B cell (primary cell): Measurements from ENCODE around the gene SPEG. TPM values are rescaled to one million over a fixed set of nuclear protein-coding genes. Genes with fewer than 3 reads are reported as not detected.

ENCODE experiments used
- ATAC-seq: fragments of 200-7000 bp; cut with Tn5 transposase; one replicate; pipeline ENCODE4 v1.10.0; 2021; ENCODE audit warnings: low read depth, mild to moderate bottlenecking, moderate number of reproducible peaks, moderate library complexity
- CTCF ChIA-PET: fragments of 350-600 bp; sonication (Branson Sonifier 250); formaldehyde crosslinking; loops from one replicate; lab custom pipeline; 2021; ENCODE audit warnings: antibody characterized with exemption, inconsistent platforms; lab: Charles Lee
- POLR2A ChIA-PET: fragments of 350-600 bp; sonication (Branson Sonifier 250); formaldehyde crosslinking; loops from one replicate; lab custom pipeline; 2021; ENCODE audit warnings: antibody characterized with exemption; lab: Charles Lee
- DNase-seq: peaks from one replicate; pipeline ENCODE4 v3.0.0; 2013
- H2AFZ ChIP-seq: 2 replicates; pipeline ENCODE4 v1.6.1; 2012; ENCODE audit warnings: mild to moderate bottlenecking, low read depth, low read length; ENCODE audit not compliant: insufficient read depth, poor library complexity, severe bottlenecking
- H3K27ac ChIP-seq, 2 donors: 1 replicate in 1 of 2; 2 replicates in 1 of 2; pipeline ENCODE4 v1.5.1; 2012 to 2013; ENCODE audit warnings: low read length in 2 of 2, mild to moderate bottlenecking in 2 of 2, moderate library complexity in 1 of 2
- H3K27me3 ChIP-seq, 4 experiments: fragments of 200-600 bp in 1 of 4; sonication (generic) in 1 of 4; replicated peaks in 1 of 4; 1 replicate in 2 of 4; 2 replicates in 2 of 4; pipeline versions ENCODE4 v1.6.1 to v1.7.0; 2013 to 2016; ENCODE audit warnings: low read length in 3 of 4, mild to moderate bottlenecking in 2 of 4, mixed read lengths in 1 of 4, moderate library complexity in 1 of 4; ENCODE audit not compliant: insufficient read depth in 4 of 4, control insufficient read depth in 3 of 4; ENCODE audit errors: control extremely low read depth in 1 of 4
- H3K36me3 ChIP-seq, 2 experiments: replicated peaks in 1 of 2; 1 replicate in 1 of 2; 2 replicates in 1 of 2; pipeline versions ENCODE4 v1.6.1 to v1.7.1; 2013; ENCODE audit warnings: low read length in 1 of 2; ENCODE audit not compliant: insufficient read depth in 2 of 2, control insufficient read depth in 1 of 2; ENCODE audit errors: control extremely low read depth in 1 of 2, extremely low read depth in 1 of 2
- H3K4me1 ChIP-seq, 2 donors: fragments of 200-600 bp in 1 of 2; sonication (generic) in 1 of 2; 1 replicate in 1 of 2; 2 replicates in 1 of 2; pipeline versions ENCODE4 v1.5.1 to v1.6.1; 2013 to 2017; ENCODE audit warnings: low read length in 2 of 2; ENCODE audit not compliant: control insufficient read depth in 2 of 2, insufficient read depth in 2 of 2
- H3K4me2 ChIP-seq: replicated peaks from 2 replicates; pipeline ENCODE3; 2012; ENCODE audit warnings: mild to moderate bottlenecking, low read depth, low read length; ENCODE audit not compliant: poor library complexity, severe bottlenecking
- H3K4me3 ChIP-seq, 5 experiments: fragments of 200-600 bp in 1 of 5; sonication (generic) in 1 of 5; 1 replicate in 3 of 5; 2 replicates in 2 of 5; pipeline versions ENCODE4 v1.5.1 to v1.7.0; 2011 to 2016; ENCODE audit warnings: low read length in 4 of 5, mild to moderate bottlenecking in 4 of 5, low read depth in 2 of 5, control low read depth in 1 of 5, moderate library complexity in 1 of 5; ENCODE audit not compliant: insufficient read depth in 1 of 5; ENCODE audit errors: control extremely low read depth in 1 of 5, extremely low read depth in 1 of 5
- H3K79me2 ChIP-seq: fragments of 200-600 bp; sonication (generic); one replicate; pipeline ENCODE4 v1.6.0; 2016; ENCODE audit warnings: low read length; ENCODE audit not compliant: control insufficient read depth, insufficient read depth
- H3K9ac ChIP-seq: fragments of 200-600 bp; sonication (generic); 2 replicates; pipeline ENCODE4 v1.6.1; 2017; ENCODE audit warnings: mild to moderate bottlenecking, low read length, moderate library complexity
- H3K9me3 ChIP-seq, 3 donors: one replicate each; pipeline versions ENCODE4 v1.6.1 to v1.7.1; 2013; ENCODE audit warnings: low read length in 2 of 3; ENCODE audit not compliant: control insufficient read depth in 2 of 3, insufficient read depth in 1 of 3; ENCODE audit errors: control extremely low read depth in 1 of 3
- H4K20me1 ChIP-seq: 2 replicates; pipeline ENCODE4 v1.6.0; 2012; ENCODE audit warnings: mild to moderate bottlenecking, low read length; ENCODE audit not compliant: insufficient read depth, control insufficient read depth, poor library complexity, severe bottlenecking
- H3K27ac Mint-ChIP-seq: one replicate; pipeline ENCODE4 v1.8.0; 2021; ENCODE audit warnings: mixed read lengths
- H3K27me3 Mint-ChIP-seq: one replicate; pipeline ENCODE4 v1.8.0; 2021; ENCODE audit warnings: mixed read lengths
- H3K4me1 Mint-ChIP-seq: one replicate; pipeline ENCODE4 v1.8.0; 2021; ENCODE audit warnings: mixed read lengths
- H3K4me3 Mint-ChIP-seq: one replicate; pipeline ENCODE4 v1.8.0; 2021; ENCODE audit warnings: mixed read lengths
- H3K9me3 Mint-ChIP-seq: one replicate; pipeline ENCODE4 v1.8.0; 2022; ENCODE audit warnings: mixed read lengths; ENCODE audit not compliant: insufficient read depth
- CTCF ChIP-seq: fragments of 200-600 bp; IDR thresholded peaks from one replicate; pipeline ENCODE4 v1.8.0; 2022; ENCODE audit warnings: antibody characterized with exemption, mild to moderate bottlenecking
- EZH2 ChIP-seq: IDR thresholded peaks from 2 replicates; pipeline ENCODE4 v1.6.1; 2012; ENCODE audit warnings: borderline replicate concordance, low read depth, mild to moderate bottlenecking, moderate library complexity, low read length; ENCODE audit not compliant: insufficient read depth, poor library complexity, severe bottlenecking
- WGBS: methylation state at CpG from one replicate; pipeline ENCODE4 v1.1.5; 2013; ENCODE audit warnings: missing lambda C conversion rate; ENCODE audit not compliant: insufficient coverage; 5-methylcytosine and 5-hydroxymethylcytosine counted together
- intact Hi-C: fragments of 100-400 bp; cut with micrococcal nuclease; formaldehyde crosslinking; loops from one replicate; pipeline ENCODE4 v1.10.0; 2022
- polyA plus RNA-seq: library from polyadenylated mRNA; depleted of rRNA; stranded (reverse); fragments of >200 nt; gene quantifications from 2 replicates; pipeline ENCODE4 v1.2.3, GENCODE V29; 2012
- total RNA-seq, 2 donors: library from RNA; stranded (reverse); fragments of 120-200 nt in 1 of 2; gene quantifications; 1 replicate in 1 of 2; 2 replicates in 1 of 2; pipeline versions ENCODE4 v1.2.3 to v1.2.4, GENCODE V29; 2013 to 2022

Gene SPEG
- total and polyA plus RNA-seq, 2 donors (not counting 1 experiment from before 2014, with no cell fraction given): 0.03 to 0.74 TPM

- Histone ChIP-seq H3K4me1 (no peaks in the 10 kb centered on the region), H3K27ac (no peak overlapping the region), H4K20me1 (no peaks in the 10 kb centered on the region), H3K4me3 (no peak overlapping the region), H3K4me2 (no peak overlapping the region), H3K9me3 (peaks cover 0 to 4% (median 1%) of the 10 kb centered on the region in 3 donors), H3K27me3 (peaks cover 0 to 42% (median 6%) of the 10 kb centered on the region in 4 experiments), H3K9ac (no peak overlapping the region), H2AFZ (no peak overlapping the region), H3K36me3 (no peaks in the 10 kb centered on the region), H3K79me2 (no peaks in the 10 kb centered on the region)
- DNase-seq: no peak
- 71% methylated on average over 7 of the region's 9 CpGs for WGBS
- H3K27ac Mint-ChIP-seq: no peak overlapping the region
- peaks cover 1% of the 10 kb centered on the region for H3K4me1 Mint-ChIP-seq
- POLR2A ChIA-PET: interaction anchor here (0.5 kb wide), 1 partner anchor 266 kb away, joined by 12 read pairs; no protein-coding TSS in a partner anchor
- no peak overlapping the region for H3K4me3 Mint-ChIP-seq
- ATAC-seq: no peak
- H3K27me3 Mint-ChIP-seq: peaks cover 48% of the 10 kb centered on the region
- intact Hi-C loops: no loop called here
- CTCF ChIA-PET: no interaction called here
- peaks cover 3% of the 10 kb centered on the region for H3K9me3 Mint-ChIP-seq
- TF ChIP-seq CTCF: no peak
- no peak for TF ChIP-seq EZH2
Measured at GRCh38 chr2:219417374-219417773, 17.3 kb upstream of the SPEG start.

GRCh38 chr2:219418155-219419011 is 16.3 kb upstream of the SPEG start, which contains the start of gene DES:
Gene DES, plus strand, starts transcription at chr2:219418377. Its CDS starts 86 bp downstream, at chr2:219418463.
- no peaks in the 10 kb centered on the region for H3K9me3 ChIP-seq
- H3K9me3 Mint-ChIP-seq: peaks cover 2% of the 10 kb centered on the region
- no peak within 1 kb of the TSS for H3K27ac ChIP-seq
- DNase-seq (no peak), ATAC-seq (no peak)
- H3K4me2 ChIP-seq: no peak within 1 kb of the TSS
- H3K4me1 Mint-ChIP-seq: peaks cover 1% of the 10 kb centered on the region
- H3K27ac Mint-ChIP-seq: no peak within 1 kb of the TSS
- no peaks in the 10 kb centered on the region for H3K4me1 ChIP-seq
- peak within 1 kb of the TSS; percentile 22 for H2AFZ ChIP-seq
- H3K9ac ChIP-seq: no peak within 1 kb of the TSS
- peaks cover 46% of the 10 kb centered on the region for H3K27me3 Mint-ChIP-seq
- intact Hi-C loops: no loop called here
- H3K79me2 ChIP-seq: no peaks in the 10 kb centered on the region
- H3K4me3 ChIP-seq: no peak within 1 kb of the TSS
- 23% methylated on average over 97 of the region's 98 CpGs for WGBS
- no peaks in the 10 kb centered on the region for H3K36me3 ChIP-seq
- no peaks in the 10 kb centered on the region for H4K20me1 ChIP-seq
- H3K27me3 ChIP-seq: peaks cover 0 to 39% (median 4%) of the 10 kb centered on the region in 4 experiments
- no peak within 1 kb of the TSS for H3K4me3 Mint-ChIP-seq
- TF ChIP-seq EZH2: no peak
- no peak for TF ChIP-seq CTCF
- CTCF ChIA-PET: no interaction called here
- POLR2A ChIA-PET: no interaction called here
